ENCODE data around the gene RNPEPL1.

The RNPEPL1 gene

GRCh38 chr2:240565333-240566202, 2.7 kb upstream of the RNPEPL1 start:
- no peak for DNase-seq (ENCODE audit: low read depth)

GRCh38 chr2:240566203-240567136, 1.8 kb upstream of the RNPEPL1 start:
- peak; percentile 64 for DNase-seq (ENCODE audit: low read depth)

GRCh38 chr2:240567137-240567871, 980 bp upstream of the RNPEPL1 start:
- DNase-seq (ENCODE audit: low read depth), result no peak

GRCh38 chr2:240568678-240569522, 616 bp downstream of the RNPEPL1 start:
- DNase-seq (ENCODE audit: low read depth), result no peak

- no peak for DNase-seq (ENCODE audit: low read depth)
Observed at GRCh38 chr2:240569523-240569997, 1.3 kb downstream of the RNPEPL1 start.

- DNase-seq (ENCODE audit: low read depth), result no peak
Observed at GRCh38 chr2:240569998-240570530, 1.8 kb downstream of the RNPEPL1 start.

- no peak for DNase-seq (ENCODE audit: low read depth)
Observed at GRCh38 chr2:240570531-240571313, 2.4 kb downstream of the RNPEPL1 start.

- DNase-seq (ENCODE audit: low read depth), result no peak
Observed at GRCh38 chr2:240571314-240571973, 3.2 kb downstream of the RNPEPL1 start.

GRCh38 chr2:240572141-240573031, 4.1 kb downstream of the RNPEPL1 start:
- no peak for DNase-seq (ENCODE audit: low read depth)

- no peak for DNase-seq (ENCODE audit: low read depth)
Observed at GRCh38 chr2:240573071-240573515, 4.8 kb downstream of the RNPEPL1 start.

- no peak for DNase-seq (ENCODE audit: low read depth)
Observed at GRCh38 chr2:240573516-240574385, 5.5 kb downstream of the RNPEPL1 start.

GRCh38 chr2:240574386-240575100, 6.3 kb downstream of the RNPEPL1 start:
- DNase-seq (ENCODE audit: low read depth), result no peak

- no peak for DNase-seq (ENCODE audit: low read depth)
Observed at GRCh38 chr2:240575101-240575965, 7.0 kb downstream of the RNPEPL1 start.

GRCh38 chr2:240576036-240576435, 7.8 kb downstream of the RNPEPL1 start:
- no peak for DNase-seq (ENCODE audit: low read depth)

GRCh38 chr2:240576436-240577205, 8.3 kb downstream of the RNPEPL1 start:
- DNase-seq (ENCODE audit: low read depth), result no peak

Measured in GM04504 (cell line).